Measurements from ENCODE around the gene MRGPRF. TPM values are rescaled to one million over a fixed set of nuclear protein-coding genes. Genes with fewer than 3 reads are reported as not detected.

MRGPRF gene
- total and polyA plus RNA-seq, 2 of the 8 experiments (the other 6 are each of a cell fraction or from before 2014, with no cell fraction given) = 7.5 to 11.0 TPM

DNA sequence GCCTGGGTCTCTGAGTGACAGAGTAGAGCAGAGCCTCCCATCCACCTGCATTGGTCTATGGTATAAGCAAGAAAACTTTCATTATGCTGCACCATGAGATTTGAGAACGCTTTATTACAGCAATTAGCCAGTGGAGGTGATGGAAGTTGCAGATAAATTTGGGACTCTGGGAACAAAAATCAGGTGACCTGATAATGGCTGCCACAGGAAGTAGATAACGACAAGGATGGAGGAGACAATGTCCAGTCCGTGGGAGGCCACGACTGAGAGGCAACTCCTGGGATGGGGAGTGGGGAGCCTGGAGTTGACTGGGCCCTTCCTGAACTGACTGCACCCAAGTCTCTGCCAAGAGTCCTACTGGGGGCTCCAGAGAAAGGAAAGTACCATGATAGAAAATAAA is 37.0 kb downstream of the MRGPRF start (continued):
- no peak for TF ChIP-seq NRF1 (IDR thresholded peaks at IDR 0.05; ENCODE audit: low read depth, low read length)
- TF ChIP-seq SP4 (IDR thresholded peaks at IDR 0.05; ENCODE audit: low read length) = no peak
- TF ChIP-seq TAF7 (optimal IDR thresholded peaks at IDR 0.05; ENCODE audit: borderline replicate concordance, low read depth, low read length) = no peak
- no peak for TF ChIP-seq TCF12 (IDR thresholded peaks at IDR 0.05; ENCODE audit: low read depth, low read length)
- TF ChIP-seq RFX5 (IDR thresholded peaks at IDR 0.05; ENCODE audit: borderline replicate concordance, low read depth, low read length) = no peak
- TF ChIP-seq RNF2 (IDR thresholded peaks at IDR 0.05; ENCODE audit: borderline replicate concordance, low read depth, low read length, missing control alignments, poor library complexity, severe bottlenecking) = no peak
- TF ChIP-seq CEBPB (IDR thresholded peaks at IDR 0.05; ENCODE audit: low read depth, low read length) = no peak
- TF ChIP-seq, protein P1, sequence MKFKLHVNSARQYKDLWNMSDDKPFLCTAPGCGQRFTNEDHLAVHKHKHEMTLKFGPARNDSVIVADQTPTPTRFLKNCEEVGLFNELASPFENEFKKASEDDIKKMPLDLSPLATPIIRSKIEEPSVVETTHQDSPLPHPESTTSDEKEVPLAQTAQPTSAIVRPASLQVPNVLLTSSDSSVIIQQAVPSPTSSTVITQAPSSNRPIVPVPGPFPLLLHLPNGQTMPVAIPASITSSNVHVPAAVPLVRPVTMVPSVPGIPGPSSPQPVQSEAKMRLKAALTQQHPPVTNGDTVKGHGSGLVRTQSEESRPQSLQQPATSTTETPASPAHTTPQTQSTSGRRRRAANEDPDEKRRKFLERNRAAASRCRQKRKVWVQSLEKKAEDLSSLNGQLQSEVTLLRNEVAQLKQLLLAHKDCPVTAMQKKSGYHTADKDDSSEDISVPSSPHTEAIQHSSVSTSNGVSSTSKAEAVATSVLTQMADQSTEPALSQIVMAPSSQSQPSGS (IDR thresholded peaks at IDR 0.05; ENCODE audit: low read length) = no peak
- no peak for TF ChIP-seq CREB1 (IDR thresholded peaks at IDR 0.05)
- TF ChIP-seq EGR1 (IDR thresholded peaks at IDR 0.05; ENCODE audit: borderline replicate concordance, low read depth, low read length) = no peak

Measured in H1 (cell line).